ENCODE results near the gene UBD.

UBD gene

DNA sequence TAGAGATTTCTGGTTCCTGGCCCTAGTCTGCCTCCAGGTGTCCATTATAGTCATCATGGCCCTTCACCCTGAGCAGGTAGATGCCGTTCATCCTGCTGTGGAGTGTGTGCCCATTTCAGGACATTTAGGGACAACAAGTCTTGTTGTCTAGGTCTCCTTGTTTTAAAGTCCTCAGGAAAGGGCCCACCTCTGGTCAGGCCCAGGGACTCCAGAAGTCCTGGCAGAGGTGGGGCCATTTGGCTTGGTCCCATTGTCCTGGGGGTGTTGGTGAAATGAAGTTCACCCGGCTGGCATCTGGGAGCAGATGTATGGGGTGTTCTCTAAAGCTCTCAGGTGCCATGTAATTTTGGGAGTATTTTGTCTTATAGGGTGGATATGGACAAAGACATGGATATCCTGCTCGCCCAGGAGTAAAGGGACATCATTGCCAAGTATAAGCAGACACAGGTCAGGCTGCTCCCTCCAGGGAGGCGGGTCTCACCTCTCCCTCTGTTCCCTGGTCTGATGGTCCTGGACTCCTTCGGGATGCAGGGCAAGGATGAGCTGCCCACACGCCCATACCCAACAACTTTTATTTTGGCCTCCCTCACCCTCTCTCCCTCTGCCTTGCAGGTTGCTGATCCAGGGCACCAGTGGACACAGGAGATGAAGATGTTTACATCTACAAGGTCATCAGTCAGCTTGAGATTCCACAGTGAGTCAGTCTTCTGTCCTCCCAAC is 40.1 kb downstream of the UBD start:
- DNase-seq: no peak

DNA sequence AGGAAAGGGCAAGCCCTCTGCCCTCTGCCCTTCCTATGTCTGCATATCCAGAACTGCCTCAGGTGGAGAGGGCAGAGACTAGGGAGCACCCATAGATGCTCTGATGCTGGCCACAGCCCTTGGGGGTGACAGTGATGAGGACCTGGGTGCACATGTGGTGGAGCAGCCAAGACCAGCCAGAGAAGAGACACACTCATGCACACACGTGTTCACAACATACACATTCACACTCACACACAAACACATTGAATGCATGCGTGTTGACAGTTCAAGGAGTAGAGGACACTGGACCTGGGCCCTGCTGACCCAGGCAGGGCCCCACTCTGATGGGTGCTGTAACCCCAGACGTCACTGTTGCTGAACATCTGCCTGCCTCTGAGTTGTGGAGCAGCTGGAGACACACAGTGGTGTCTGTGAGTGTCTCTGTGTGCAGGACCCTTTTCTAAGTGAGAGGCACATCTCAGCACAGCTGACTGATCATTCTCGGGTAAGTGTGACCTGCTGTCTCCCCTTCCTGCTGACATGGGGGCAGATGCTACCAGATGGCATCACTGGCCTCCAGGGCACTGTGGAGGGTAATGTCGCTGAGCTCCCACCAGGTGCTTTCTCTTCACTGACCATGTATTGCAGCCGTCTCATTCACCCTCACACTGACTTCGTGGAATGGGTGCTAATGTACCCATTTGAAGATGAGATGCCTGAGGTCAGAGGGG is 41.6 kb downstream of the UBD start:
- no peak for DNase-seq

DNA sequence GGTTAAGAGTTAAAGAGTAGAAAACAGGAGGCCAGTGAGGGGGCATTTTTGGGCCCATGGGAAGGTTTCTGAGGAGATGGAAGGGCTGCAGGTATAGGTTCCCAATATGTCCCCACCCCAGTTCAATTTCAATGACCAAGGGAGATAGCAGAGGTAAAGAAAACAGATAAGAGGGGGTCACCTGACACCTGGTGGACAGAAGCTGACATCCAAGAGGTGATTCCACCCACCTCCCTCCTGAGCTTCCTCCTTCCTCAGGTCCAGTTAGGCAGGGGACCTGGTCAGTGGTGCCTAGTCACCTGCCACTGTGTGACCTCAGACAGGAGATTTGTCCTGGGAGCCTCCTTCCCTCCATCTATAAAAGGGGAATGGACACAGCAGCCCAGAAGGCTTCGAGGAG is 42.3 kb downstream of the UBD start:
- no peak for DNase-seq

DNA sequence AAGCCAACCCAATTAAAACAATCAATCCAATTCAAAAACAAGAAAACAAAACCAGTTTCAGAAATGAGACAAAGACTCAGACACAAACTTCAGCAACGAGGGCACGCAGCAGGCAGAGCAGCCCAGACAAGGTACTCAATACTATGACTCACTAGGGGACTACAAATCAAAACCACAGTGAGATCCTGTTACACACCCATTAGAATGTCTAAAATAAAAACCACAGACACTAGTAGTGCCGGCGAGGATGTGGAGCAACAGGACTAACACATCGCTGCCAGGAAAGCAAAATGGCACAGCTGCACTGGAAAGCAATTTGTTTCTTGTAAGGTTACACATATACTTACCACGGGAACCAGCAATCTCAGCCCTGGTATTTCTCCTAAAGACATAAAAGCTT is 43.4 kb downstream of the UBD start:
- DNase-seq: no peak

DNA sequence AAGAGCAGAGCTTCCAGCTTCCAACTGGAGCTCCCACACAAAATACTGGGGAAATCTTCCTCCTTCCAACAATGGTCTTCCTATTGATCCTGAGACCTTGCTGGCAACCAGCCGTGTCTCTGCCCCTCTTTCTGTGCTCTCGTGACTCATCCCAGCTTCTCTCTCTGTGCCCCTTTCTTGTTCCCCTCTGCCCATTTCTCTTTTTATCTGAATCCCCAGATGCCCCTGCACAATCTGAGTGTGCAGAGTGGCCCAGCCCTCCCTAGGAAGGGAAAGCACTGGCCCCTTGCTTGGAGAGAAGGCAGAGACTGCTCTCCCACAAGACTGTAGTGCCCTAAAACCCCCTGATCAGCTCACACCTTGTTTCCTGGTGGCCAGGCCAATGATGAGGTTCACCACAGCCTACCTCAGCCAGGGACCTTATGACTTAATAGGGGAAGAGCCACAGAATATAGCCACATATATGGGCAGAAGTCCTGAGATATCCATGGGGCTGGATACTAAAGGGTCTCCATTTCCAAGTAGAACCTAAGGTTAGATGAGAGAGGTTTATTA is 48.7 kb downstream of the UBD start:
- no peak for DNase-seq

DNA sequence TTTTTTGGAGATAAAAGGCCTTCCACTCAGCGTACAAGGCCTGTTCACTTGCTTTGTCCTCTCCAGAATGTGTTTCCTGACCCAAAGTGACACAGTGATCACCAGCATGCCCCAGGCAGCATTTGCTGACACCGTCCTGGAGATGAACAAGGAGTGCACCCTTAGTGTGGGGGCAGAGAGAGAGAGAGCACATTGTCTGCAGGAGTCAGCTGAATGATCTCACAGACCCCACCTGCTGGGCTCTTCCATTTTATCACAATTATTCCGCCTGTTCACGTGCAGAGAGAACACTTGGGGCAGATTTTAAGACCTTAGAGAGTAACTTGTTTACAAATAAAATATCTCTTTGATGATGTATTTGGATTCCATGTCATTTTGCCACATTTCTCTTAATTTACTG is 49.3 kb downstream of the UBD start:
- no peak for DNase-seq

DNA sequence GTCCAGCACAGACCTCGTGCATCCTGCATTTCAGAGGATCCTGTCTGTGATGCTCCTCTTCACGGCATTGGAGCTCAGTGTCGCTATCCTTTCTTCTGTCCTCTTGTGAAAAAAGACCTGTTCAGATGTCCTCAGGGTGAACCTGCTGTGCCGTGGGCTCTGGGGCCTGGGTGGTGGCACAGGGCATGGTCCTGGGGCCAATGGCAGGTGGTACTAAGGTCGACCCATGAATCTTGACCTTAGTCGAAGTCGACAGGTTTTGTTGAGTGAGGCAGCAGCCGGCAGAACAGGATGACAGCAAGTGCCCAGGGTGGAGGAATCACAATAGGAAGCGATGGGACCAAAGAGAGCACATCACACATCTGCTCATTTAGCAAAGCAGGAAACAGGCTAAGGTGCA is 49.8 kb downstream of the UBD start:
- no peak for DNase-seq

DNA sequence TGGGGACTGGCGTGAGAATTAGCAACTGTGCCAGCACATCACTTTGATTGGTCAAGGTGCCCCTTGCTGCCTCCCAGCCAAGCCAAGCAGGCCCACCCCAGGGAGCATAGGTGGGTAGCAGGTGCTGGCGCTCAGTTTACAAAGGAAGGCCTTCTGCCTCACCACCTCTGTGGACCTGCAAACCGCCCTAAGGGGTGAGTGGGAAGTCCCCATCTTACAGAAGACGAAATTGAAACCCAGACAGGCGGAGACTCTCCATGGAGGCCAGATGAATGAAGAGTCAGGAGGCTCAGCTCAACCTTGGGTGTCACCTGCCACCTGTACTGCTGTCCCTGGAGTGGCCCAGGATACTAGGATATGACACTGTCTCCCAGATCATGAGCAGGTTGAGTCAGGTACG is 50.3 kb downstream of the UBD start:
- DNase-seq: no peak

DNA sequence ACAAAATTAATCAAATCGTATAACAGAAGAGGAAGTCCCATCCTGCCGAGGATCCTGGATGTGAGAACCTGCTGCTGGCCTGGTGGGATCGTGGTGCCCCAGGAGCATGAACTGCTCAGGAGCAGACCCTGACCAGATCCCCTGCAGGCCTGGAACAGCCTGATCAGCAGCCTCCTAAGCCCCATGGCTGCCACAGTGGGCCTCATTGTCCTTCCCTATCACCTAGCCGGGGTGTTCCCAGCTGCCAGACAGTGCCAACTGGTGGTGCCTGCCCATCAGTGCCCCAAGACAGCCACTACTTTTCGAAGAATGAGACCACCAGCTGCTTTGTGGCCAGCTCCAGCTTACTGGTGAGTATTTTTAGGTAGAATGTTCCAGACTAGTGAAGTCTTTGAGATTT is 52.2 kb downstream of the UBD start:
- no peak for DNase-seq

DNA sequence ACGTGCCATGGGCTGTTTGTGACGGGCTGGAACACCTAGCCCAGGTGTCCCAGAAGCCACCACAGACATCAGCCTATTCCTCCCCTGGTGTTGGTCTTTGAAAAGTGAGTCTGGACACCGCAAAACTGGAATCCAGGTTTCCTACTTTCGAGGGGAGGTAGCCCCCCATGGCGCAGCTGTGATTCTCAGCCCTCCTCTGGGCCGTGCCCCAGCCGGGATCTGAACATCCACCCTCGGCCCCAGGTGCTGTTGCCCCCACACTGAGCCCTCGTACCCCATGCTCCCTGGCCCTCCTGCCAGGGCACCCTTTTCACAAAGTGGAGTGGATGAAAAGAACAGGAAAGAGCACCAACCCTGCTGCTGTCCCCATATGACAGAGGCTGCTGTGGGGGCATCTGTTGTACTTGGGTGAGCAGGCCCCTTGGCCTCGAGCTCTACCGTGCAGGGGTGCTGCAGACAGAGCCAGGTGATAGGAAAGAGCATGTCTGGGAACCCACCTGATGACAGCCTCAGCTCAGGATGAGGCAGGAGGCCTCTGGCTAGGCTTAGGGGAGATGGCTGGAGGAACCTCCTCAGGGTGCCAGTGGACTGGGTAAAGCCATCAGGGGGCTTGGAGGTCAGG is 53.0 kb downstream of the UBD start:
- no peak for DNase-seq

DNA sequence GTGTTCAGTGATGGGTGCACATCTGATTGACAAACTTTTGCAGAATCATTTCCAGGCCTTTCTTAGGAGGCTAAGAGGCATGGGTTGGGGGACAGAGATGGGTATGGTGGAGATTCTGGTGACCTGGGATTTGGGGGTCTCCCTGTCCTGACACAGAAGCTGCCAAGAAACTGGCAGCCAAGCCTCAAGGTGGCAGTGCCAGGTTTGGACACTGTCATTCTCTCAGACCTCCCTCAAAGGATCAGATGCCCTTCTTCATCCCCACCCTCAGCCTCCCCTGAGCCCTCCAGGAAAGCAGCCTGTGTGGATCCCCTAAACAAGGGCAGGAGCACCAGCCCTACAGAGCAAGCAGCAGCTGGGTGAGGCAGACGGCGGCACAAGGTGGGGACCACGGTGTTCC is 53.7 kb downstream of the UBD start:
- no peak for DNase-seq
